ENCODE measurements around the gene CYP26A1.

The CYP26A1 gene

GRCh38 chr10:93123766-93124165 is 50.1 kb downstream of the CYP26A1 start:
- no peak for DNase-seq (ENCODE audit: low spot score)

DNA sequence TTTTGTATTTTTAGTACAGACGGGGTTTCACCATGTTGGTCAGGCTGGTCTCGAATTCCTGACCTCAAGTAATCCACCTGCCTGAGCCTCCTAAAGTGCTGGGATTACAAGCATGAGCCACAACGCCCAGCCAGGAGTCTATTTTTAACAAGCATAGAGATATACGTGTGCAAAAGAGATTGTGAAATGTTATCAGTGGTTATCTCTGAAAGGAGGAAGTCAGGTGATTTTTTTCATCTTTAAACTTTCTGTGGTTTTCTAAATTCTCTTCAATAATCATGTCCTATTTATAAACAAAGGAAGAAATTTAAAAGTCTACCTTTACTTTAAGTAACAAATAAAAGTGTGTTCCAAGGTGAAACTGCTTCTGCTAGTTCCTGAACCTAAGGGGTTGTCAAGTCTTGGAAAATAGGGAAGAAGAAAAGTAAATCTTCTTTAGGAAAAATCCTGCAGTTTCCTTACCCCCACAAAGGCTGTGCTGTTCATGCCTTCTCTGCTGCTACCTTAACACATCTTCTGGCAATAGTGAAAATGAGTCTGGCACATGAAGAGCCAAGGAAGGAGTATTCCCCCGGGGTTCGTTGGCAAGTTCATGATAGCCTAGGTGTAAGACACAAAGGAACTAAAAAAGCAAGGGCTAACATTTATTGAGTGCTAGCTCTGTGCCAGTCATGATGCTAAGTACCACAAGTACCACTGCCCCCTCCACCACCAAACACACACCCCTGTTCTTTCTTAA is 51.1 kb downstream of the CYP26A1 start:
- no peak for DNase-seq (ENCODE audit: low spot score)

GRCh38 chr10:93125966-93126365 is 52.3 kb downstream of the CYP26A1 start:
- DNase-seq (ENCODE audit: low spot score), result no peak

DNA sequence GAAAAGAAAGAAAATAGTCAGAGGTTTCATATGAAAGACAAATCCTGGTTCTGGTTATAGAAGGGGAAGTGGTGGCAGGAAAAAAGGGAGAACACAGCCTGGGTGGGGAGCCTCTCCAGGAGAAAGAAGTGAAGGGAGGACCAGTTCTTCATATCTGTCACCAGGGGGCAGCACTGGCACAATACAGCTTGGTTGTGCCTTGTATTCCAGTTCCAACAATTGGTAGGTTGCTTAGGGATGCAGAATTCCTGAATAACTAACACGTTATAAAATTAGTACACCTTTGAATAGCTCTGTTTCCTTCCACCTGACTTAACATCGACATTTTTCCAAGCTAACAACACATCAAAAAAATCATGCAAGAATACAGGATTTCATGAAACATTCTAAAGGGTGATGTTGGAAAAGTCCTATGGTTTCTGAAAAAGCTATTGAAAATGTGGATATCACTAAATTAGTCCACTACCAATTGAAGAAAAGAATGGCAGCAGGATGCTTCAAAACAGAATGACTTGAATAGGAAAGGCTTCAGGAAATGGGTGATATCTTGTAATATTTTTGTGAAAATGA is 52.9 kb downstream of the CYP26A1 start:
- peak; percentile 5 for DNase-seq (ENCODE audit: low spot score)

Measured in kidney tubule cell (primary cell).